WI38 (cell line): ENCODE measurements around the gene CACNA2D1.

Source experiments
- H3K4me3 ChIP-seq: 2 replicates; pipeline ENCODE4 v1.5.1; 2011; ENCODE audit warnings: low read depth, mild to moderate bottlenecking, control low read depth, low read length
- TF ChIP-seq, protein P1 (sequence below): IDR thresholded peaks from 2 replicates; pipeline ENCODE4 v1.5.1; 2012; ENCODE audit warnings: low read depth, mild to moderate bottlenecking, control low read depth, low read length

Gene CACNA2D1

DNA sequence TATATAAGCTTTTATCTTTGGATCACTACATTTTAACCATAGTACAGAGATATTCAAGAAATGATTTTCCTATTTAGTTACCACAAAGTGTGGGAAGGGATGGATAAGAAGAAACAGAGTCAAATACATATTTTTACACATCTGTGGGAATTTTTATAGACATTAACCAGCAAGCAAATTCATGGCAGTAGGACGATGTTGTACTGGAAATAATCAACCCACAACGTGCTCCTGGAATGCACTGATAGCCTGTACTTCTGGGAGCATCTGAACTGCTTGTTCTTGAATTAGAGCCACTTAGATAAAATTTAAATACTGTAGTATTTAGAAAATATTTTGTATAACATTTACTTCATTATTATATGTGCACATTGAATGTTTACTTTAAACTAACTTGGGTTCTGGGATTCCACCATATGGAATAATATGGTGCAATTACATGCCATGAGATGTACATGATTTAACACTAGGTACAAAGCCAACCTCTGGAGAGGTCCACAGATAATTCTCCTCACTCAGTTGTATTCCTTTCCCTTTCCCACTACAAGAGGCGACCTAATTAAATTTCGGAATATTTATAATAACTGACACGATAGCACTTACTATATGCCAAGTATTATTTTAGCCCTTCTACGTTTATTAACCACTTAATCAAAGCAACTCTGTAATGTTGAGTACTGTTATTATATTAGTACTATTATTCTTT, 508.8 kb downstream of the CACNA2D1 start:
- TF ChIP-seq, protein P1, sequence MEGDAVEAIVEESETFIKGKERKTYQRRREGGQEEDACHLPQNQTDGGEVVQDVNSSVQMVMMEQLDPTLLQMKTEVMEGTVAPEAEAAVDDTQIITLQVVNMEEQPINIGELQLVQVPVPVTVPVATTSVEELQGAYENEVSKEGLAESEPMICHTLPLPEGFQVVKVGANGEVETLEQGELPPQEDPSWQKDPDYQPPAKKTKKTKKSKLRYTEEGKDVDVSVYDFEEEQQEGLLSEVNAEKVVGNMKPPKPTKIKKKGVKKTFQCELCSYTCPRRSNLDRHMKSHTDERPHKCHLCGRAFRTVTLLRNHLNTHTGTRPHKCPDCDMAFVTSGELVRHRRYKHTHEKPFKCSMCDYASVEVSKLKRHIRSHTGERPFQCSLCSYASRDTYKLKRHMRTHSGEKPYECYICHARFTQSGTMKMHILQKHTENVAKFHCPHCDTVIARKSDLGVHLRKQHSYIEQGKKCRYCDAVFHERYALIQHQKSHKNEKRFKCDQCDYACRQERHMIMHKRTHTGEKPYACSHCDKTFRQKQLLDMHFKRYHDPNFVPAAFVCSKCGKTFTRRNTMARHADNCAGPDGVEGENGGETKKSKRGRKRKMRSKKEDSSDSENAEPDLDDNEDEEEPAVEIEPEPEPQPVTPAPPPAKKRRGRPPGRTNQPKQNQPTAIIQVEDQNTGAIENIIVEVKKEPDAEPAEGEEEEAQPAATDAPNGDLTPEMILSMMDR = no peak
- H3K4me3 ChIP-seq = no peak overlapping the region

DNA sequence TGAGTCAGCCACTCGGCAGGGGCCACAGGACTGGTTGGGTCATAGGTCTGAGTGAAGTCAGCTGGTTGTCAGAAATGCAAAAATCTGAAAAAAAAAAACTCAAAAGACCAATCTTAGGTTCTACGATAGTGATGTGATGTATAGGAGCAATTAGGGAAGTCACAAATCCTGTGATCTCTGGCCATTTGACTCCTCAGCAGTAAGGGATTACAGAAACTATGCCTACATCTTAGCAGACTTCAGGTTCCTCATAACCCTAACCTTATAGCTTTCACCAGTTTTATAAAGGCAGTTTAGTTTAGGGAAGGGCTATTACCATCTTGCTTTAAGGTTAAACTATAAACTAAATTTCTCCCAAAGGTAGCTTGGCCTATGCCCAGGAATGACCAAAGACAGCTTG, 510.6 kb downstream of the CACNA2D1 start:
- TF ChIP-seq, protein P1 = no peak
- no peak overlapping the region for H3K4me3 ChIP-seq

DNA sequence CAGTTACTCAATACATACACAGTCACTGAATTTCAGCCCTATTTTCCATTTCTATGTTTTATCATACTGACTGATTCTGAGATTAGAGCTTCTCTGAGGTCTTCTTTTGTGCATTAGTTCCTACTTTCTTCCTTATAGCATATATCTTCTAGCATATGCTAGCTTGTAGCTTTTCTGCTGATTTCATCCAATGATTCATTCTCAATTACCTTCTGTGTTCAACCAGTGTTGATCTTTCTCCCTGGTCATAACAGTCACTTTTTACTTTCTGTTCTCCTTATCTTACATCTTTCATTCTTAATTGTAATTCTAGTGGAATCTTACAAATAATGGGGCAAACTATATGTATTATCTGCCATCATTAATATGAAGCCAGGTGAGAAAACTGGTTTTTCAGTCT, 514.2 kb downstream of the CACNA2D1 start:
- H3K4me3 ChIP-seq = no peak overlapping the region

DNA sequence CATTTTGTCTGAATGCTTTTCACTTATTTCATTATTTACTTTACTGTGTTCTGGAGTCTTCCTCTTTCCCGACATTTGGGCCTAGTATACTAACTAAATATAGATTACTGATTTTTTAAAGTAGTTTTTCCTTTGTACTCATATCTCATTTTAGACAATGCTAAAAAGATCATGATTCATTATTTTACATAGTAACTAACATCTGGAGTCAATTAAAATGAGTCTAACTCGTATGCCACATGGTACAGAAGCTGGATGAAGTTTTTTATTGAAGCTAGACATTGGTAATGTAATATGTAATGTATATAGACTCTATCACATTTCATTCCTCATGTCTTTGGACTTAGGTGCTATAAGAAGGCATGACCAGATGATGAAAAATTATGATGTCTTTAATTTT, 517.4 kb downstream of the CACNA2D1 start:
- H3K4me3 ChIP-seq = no peak overlapping the region
- TF ChIP-seq, protein P1 = no peak

More for the DNA sequence above, 514.2 kb downstream of the CACNA2D1 start:
- TF ChIP-seq, protein P1 = no peak

DNA sequence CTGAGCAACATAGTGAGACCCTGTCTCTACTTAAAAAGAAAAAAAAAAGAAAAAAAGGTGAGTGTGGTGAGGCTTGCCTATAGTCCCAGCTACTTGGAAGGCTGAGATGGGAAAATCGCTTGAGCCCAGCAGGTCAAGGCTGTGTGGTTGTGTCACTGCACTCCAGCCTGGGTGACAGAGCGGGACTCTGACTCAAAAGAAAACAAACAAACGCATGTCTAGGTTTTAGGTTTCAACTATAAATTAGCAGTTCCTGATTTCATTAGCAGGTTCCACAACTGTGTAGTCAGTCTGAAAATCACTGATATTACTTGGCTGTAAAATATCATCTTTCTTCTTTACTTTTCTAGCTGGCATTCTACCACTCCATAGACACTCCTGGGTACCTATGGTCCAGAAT, 518.0 kb downstream of the CACNA2D1 start:
- TF ChIP-seq, protein P1 = no peak
- no peak overlapping the region for H3K4me3 ChIP-seq

DNA sequence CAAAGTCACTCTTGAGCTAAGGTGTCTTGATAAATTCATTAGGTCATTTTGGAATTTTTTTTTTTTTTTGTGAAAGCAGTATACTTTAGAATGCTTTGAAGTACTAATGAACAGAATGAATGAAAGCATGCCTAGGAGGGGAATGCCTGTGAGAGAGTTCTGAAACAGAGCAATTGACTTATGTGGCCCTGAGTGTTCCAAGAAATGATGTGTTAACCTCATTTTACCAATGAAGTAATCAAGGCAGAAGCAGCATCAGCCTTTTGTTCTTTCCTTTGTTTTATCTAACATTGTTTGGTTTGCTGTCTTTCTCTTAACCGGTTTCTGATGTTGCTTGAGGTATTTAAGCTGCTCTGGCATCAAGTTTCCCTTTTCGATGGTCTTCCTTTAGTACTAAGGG, 519.1 kb downstream of the CACNA2D1 start:
- TF ChIP-seq, protein P1 = no peak

DNA sequence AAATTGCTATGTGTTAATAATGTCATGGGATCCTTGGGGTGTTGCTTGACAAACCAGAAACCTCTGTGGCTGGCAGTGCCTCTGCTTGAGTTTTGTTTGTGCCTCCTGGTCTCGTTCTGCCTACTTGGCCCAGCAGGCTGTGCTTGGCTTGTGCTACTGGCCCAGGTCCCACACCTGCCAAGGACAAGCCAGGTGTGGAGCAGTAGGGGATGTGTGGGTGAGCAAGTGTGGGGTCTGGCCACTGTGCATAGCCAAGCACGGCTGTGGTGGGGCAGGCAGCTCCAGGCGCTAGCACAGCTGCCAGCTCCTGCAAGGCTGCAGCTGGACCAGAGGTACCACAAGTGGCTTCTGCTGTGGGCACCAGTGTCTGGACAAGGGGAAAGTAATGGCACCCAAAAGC, 524.1 kb downstream of the CACNA2D1 start:
- no peak overlapping the region for H3K4me3 ChIP-seq
- TF ChIP-seq, protein P1 = no peak

More for the DNA sequence above, 519.1 kb downstream of the CACNA2D1 start:
- no peak overlapping the region for H3K4me3 ChIP-seq
